ENCODE measurements around the gene MS4A10.
A peak's percentile ranks its signal among the peaks of the same experiment; 100 is the strongest.

The MS4A10 gene

GRCh38 chr11:60766547-60766946, 18.6 kb upstream of the MS4A10 start:
- DNase-seq (ENCODE audit: low read depth) = no peak

GRCh38 chr11:60767388-60767811, 17.7 kb upstream of the MS4A10 start:
- no peak for DNase-seq (ENCODE audit: low read depth)

- DNase-seq (ENCODE audit: low read depth) = no peak
Observed at GRCh38 chr11:60768202-60768601, 16.9 kb upstream of the MS4A10 start.

DNA sequence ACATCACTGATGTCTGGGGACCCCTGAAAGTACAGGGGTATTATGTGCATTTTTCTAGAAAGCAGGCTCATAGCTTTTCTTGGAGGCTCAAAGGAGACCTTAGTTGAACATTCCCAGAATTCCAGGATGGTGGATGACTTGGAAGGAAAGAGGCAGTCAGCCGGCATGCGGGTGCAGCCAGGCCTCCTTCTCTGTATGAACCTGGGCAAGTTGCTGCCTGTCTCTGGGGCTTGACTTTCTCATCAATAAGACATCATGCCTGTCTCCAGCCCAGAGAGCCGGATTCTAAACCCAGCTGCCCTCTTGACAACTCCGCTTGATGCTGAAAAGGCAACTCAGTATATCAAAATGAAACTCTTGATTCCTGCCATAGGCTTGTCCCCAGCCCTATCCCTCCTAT, 15.9 kb upstream of the MS4A10 start:
- no peak for DNase-seq (ENCODE audit: low read depth)

- DNase-seq (ENCODE audit: low read depth) = no peak
Observed at GRCh38 chr11:60769811-60770210, 15.3 kb upstream of the MS4A10 start.

GRCh38 chr11:60771146-60771545, 14.0 kb upstream of the MS4A10 start:
- no peak for DNase-seq (ENCODE audit: low read depth)

- no peak for DNase-seq (ENCODE audit: low read depth)
Observed at GRCh38 chr11:60771879-60772525, 13.1 kb upstream of the MS4A10 start.

GRCh38 chr11:60772666-60773065, 12.5 kb upstream of the MS4A10 start:
- no peak for DNase-seq (ENCODE audit: low read depth)

- no peak for DNase-seq (ENCODE audit: low read depth)
Observed at GRCh38 chr11:60774726-60775125, 10.4 kb upstream of the MS4A10 start.

- DNase-seq (ENCODE audit: low read depth) = peak; percentile 69
Observed at GRCh38 chr11:60775420-60775961, 9.6 kb upstream of the MS4A10 start.

DNA sequence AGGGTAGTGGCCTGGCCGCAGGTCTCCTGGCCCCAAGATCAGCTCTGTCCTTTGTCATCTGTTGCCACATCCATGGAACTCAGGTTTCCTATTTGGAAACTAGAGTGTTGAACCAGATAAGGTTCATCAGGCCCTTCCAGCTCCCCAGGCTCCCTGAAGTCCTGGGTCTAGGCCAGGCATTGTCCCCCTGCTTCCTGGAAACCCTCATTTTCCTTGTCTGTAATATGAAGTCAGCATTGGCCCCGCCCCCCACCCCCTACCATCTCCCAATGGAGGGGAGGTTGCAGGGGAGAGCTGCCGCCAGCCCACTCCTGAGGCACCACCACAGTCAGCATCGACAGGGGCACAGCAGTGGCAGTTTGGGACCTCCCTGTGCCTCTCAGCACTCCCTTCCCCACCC, 9.0 kb upstream of the MS4A10 start:
- DNase-seq (ENCODE audit: low read depth) = no peak

DNA sequence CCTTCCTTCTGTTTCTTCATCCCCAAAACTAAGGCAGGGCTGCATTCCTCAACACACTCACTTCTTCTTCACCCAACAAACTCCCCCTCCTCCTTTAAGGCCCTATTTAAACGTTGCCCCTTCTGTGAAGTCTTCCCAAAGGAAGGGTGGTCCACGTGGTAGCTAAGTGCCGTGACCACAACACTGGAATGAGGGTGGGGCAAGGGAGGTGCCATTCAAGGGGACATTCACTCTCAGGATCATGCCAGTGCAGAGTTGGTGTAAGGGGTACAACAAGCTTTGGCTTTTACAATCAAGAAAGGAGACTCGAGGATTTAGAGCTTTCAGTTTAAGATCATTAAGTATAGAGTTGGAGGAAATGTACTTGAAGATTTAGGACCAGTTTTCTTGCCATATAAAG, 8.0 kb upstream of the MS4A10 start:
- DNase-seq (ENCODE audit: low read depth) = no peak

GRCh38 chr11:60777572-60777971, 7.6 kb upstream of the MS4A10 start:
- no peak for DNase-seq (ENCODE audit: low read depth)

GRCh38 chr11:60780065-60780464, 5.1 kb upstream of the MS4A10 start:
- DNase-seq (ENCODE audit: low read depth) = no peak

GRCh38 chr11:60780774-60781173, 4.4 kb upstream of the MS4A10 start:
- no peak for DNase-seq (ENCODE audit: low read depth)

GRCh38 chr11:60781286-60781980, 3.7 kb upstream of the MS4A10 start:
- DNase-seq (ENCODE audit: low read depth) = no peak

DNA sequence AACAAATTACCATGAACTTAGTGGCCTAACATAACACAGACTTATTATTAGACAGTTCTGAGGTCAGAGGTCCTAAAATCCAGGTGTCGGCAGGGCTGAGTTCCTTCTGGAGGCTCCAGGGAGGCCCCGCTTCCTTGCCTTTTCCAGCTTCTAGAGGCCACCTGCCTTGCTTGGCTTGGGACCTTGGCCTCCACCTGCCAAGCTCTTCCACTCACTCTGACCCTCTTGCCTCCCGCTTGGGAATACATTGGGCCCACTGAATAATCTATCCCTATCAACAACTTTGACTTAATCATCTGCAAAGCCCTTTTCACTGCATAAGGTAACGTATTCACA, 3.2 kb upstream of the MS4A10 start:
- DNase-seq (ENCODE audit: low read depth) = no peak

GRCh38 chr11:60782393-60783140, 2.6 kb upstream of the MS4A10 start:
- no peak for DNase-seq (ENCODE audit: low read depth)

GRCh38 chr11:60783141-60783484, 2.0 kb upstream of the MS4A10 start:
- no peak for DNase-seq (ENCODE audit: low read depth)

DNA sequence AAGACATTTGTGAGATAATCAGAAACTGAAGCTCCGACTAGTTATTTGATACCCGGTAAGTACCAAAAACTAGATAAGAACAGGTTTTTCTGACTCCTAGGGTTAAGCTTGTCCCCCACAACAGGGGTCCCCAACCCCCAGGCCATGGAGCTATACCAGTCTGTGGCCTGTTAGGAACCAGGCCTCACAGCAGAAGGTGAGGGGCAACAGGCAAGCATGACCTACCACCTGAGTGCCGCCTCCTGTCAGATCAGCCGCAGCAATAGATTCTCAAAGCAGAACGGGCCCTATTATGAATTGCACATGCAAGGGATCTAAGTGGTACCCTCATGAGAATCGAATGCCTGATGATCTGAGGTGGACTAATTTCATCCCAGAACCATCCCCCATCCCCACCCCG, 1.2 kb upstream of the MS4A10 start:
- DNase-seq (ENCODE audit: low read depth) = no peak

- DNase-seq (ENCODE audit: low read depth) = no peak
Observed at GRCh38 chr11:60785806-60786361, 751 bp downstream of the MS4A10 start.

DNA sequence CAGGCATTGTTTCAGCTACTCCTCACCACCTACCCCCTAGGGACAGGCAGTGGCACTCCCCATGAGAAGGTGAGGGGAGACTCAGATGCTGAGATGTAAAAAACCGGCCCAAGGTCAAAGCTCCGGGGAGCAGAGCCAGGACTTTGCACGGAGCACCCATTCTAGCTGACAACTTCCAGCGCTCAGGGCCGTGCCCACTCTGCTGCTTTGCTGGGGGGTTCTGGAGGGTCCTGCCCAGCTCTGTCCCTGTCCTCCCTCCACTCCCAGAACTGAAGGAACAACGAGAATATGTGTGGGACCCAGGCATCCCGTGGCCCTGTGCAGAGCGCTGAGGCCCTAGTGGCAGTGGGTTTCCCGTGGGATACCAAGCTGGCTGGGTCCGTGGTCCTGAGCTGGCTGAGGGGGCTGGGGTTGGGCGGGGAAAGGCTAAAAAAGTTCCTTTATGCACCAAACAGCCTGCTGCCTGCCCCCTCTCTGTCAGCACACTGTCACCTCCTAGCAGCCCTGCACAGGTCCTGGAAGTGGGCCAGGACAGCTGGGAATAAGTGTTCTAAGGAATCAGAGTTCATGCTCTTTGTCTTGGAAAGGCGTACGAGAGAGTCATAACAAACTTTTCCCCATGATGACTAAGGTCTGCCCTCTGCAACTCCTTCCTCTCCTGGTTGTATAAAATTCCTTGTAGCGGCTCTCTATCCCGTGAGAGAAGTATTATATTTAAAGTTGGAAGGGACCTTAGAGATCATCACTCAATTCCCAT, 1.9 kb downstream of the MS4A10 start:
- no peak for DNase-seq (ENCODE audit: low read depth)

Data from stimulated activated CD8-positive, alpha-beta memory T cell treated with anti-CD3 and anti-CD28 coated beads, Interleukin-7, amount 100 ng/mL, for 24 hours (primary cell).